IMR-90 (cell line): Measurements from ENCODE around the gene FMN1.

Experiments
- BHLHE40 ChIP-seq: fragments of 150-350 bp; IDR thresholded peaks from 2 replicates; pipeline ENCODE4 v1.6.1; 2016; ENCODE audit warnings: mild to moderate bottlenecking, low read depth, low read length
- CEBPB ChIP-seq: IDR thresholded peaks from 2 replicates; pipeline ENCODE4 v1.6.1; 2012; ENCODE audit warnings: low read depth, low read length, improper control_type of control experiment
- CHD1 ChIP-seq: IDR thresholded peaks from 2 replicates; pipeline ENCODE4 v1.6.1; 2012; ENCODE audit warnings: low read depth, low read length, improper control_type of control experiment
- FOS ChIP-seq: fragments of 150-350 bp; IDR thresholded peaks from 2 replicates; pipeline ENCODE4 v1.6.1; 2016; ENCODE audit warnings: low read depth, low read length
- MAFK ChIP-seq: IDR thresholded peaks from 2 replicates; pipeline ENCODE4 v1.6.1; 2012; ENCODE audit warnings: low read depth, low read length, improper control_type of control experiment
- MAZ ChIP-seq: IDR thresholded peaks from 2 replicates; pipeline ENCODE4 v1.6.1; 2012; ENCODE audit warnings: low read depth, mild to moderate bottlenecking, low read length, improper control_type of control experiment, moderate library complexity, borderline replicate concordance
- MXI1 ChIP-seq: IDR thresholded peaks from 2 replicates; pipeline ENCODE4 v1.6.1; 2012; ENCODE audit warnings: low read depth, mild to moderate bottlenecking, low read length, moderate library complexity, borderline replicate concordance
- NFE2L2 ChIP-seq: fragments of 150-350 bp; IDR thresholded peaks from 2 replicates; pipeline ENCODE4 v1.6.1; 2016; ENCODE audit warnings: low read depth, mild to moderate bottlenecking, low read length
- POLR2A ChIP-seq: IDR thresholded peaks from 2 replicates; pipeline ENCODE4 v1.6.1; 2012; ENCODE audit warnings: mild to moderate bottlenecking, low read depth, low read length
- RAD21 ChIP-seq: IDR thresholded peaks from 2 replicates; pipeline ENCODE4 v1.6.1; 2012; ENCODE audit warnings: low read length, improper control_type of control experiment
- RFX5 ChIP-seq: IDR thresholded peaks from 2 replicates; pipeline ENCODE4 v1.8.0; 2012; ENCODE audit warnings: low read depth, mild to moderate bottlenecking, low read length, moderate library complexity
- USF2 ChIP-seq: fragments of 150-350 bp; IDR thresholded peaks from 2 replicates; pipeline ENCODE4 v1.6.1; 2017; ENCODE audit warnings: mild to moderate bottlenecking, antibody characterized with exemption, low read length, low read depth
- TF ChIP-seq, protein P1 (sequence below): conservative IDR thresholded peaks from 2 replicates; pipeline ENCODE4 v1.5.1; 2012; ENCODE audit warnings: mild to moderate bottlenecking, low read depth, low read length, improper control_type of control experiment
- TF ChIP-seq, protein P2 (sequence below): fragments of 150-350 bp; IDR thresholded peaks from 2 replicates; pipeline ENCODE4 v1.6.1; 2016; ENCODE audit warnings: low read depth, mild to moderate bottlenecking, low read length, moderate library complexity, borderline replicate concordance

DNA sequence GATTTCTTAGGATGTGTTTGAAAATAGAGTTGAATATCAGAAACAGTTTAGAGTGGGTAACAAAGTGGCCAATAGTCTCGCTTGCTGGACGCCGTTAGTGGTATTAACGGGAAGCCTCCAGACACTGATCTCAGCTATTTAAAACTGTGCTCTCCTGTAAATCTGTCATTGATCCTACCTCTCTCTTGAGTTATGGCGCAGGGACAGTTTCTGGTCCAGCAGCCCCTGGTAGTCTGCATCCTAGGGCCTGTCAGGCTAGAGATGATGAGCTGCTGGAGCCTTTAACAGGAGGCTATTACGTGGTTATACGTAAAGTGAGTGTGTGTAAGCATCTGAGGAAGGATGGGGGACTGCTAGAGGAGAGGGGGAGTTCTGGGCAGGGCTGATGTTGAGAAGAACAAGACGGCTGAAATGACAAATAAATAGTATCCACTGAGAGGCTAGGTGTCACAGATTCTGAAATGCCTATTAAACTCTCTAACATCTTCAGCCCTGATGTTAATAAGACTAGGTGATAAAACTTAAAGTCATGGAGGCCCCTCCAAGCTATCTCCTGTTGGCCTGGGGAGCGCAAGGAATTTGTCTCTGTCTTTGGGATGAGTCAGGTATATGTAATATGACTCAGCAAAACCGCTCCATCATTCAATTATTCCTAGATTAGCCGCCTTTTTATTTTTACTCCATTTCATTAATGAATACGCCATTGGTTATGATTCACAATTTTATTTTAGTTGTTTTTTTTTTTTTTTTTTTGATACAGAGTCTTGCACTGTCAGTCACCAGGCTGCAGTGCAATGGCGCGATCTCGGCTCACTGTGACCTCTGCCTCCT, 321.0 kb downstream of the FMN1 start:
- TF ChIP-seq, protein P1, sequence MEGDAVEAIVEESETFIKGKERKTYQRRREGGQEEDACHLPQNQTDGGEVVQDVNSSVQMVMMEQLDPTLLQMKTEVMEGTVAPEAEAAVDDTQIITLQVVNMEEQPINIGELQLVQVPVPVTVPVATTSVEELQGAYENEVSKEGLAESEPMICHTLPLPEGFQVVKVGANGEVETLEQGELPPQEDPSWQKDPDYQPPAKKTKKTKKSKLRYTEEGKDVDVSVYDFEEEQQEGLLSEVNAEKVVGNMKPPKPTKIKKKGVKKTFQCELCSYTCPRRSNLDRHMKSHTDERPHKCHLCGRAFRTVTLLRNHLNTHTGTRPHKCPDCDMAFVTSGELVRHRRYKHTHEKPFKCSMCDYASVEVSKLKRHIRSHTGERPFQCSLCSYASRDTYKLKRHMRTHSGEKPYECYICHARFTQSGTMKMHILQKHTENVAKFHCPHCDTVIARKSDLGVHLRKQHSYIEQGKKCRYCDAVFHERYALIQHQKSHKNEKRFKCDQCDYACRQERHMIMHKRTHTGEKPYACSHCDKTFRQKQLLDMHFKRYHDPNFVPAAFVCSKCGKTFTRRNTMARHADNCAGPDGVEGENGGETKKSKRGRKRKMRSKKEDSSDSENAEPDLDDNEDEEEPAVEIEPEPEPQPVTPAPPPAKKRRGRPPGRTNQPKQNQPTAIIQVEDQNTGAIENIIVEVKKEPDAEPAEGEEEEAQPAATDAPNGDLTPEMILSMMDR = no peak
- TF ChIP-seq RAD21 = no peak
- TF ChIP-seq POLR2A = 0 out of 2 replicates have a peak, but pooled peaks have one; percentile 36
- TF ChIP-seq RFX5 = no peak
- no peak for TF ChIP-seq USF2
- no peak for TF ChIP-seq MAZ
- TF ChIP-seq MXI1 = no peak
- peak; percentile 51; the same call in 1 of the 2 replicates for TF ChIP-seq FOS
- peak; percentile 97 for TF ChIP-seq NFE2L2
- no peak for TF ChIP-seq CHD1
- TF ChIP-seq MAFK = peak; percentile 90
- no peak for TF ChIP-seq CEBPB
- TF ChIP-seq, protein P2, sequence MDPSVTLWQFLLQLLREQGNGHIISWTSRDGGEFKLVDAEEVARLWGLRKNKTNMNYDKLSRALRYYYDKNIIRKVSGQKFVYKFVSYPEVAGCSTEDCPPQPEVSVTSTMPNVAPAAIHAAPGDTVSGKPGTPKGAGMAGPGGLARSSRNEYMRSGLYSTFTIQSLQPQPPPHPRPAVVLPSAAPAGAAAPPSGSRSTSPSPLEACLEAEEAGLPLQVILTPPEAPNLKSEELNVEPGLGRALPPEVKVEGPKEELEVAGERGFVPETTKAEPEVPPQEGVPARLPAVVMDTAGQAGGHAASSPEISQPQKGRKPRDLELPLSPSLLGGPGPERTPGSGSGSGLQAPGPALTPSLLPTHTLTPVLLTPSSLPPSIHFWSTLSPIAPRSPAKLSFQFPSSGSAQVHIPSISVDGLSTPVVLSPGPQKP = no peak
- no peak for TF ChIP-seq BHLHE40
